ENCODE measurements around the gene TEF. TPM values are rescaled to one million over a fixed set of nuclear protein-coding genes. Genes with fewer than 3 reads are reported as not detected.

The TEF gene
- total and polyA plus RNA-seq, 4 donors, result 5.7 to 16.2 (median 10.2) TPM

GRCh38 chr22:41358927-41359326, 22.8 kb upstream of the TEF start:
- TF ChIP-seq NR2F2 (IDR thresholded peaks at IDR 0.05) (no peak), TAF1 (conservative IDR thresholded peaks at IDR 0.05) (no peak), HNF4G (IDR thresholded peaks at IDR 0.05) (no peak), JUND (IDR thresholded peaks at IDR 0.05) (no peak), MAX (IDR thresholded peaks at IDR 0.05) (no peak), CTCF (IDR thresholded peaks at IDR 0.05; ENCODE audit: low read depth, low read length, missing input control) (no peak), REST (IDR thresholded peaks at IDR 0.05) (no peak), ZBTB33 (IDR thresholded peaks at IDR 0.05) (no peak), EGR1 (IDR thresholded peaks at IDR 0.05; ENCODE audit: low read depth in 2 of 2) (no peak), GABPA (IDR thresholded peaks at IDR 0.05 in 1 of 2, conservative IDR thresholded peaks at IDR 0.05 in 1 of 2) (no peak), FOXA1 (IDR thresholded peaks at IDR 0.05) (no peak)
- DNase-seq (ENCODE audit: low spot score), result no peak
- H3K4me3 ChIP-seq (ENCODE audit: low read depth in 1 of 3, low read length in 3 of 3), result no peak overlapping the region
- H3K9ac ChIP-seq (ENCODE audit: low read depth in 1 of 2, low read length in 2 of 2), result no peak overlapping the region
- WGBS, result 92% methylated on average over 17 of the region's 17 CpGs
- H3K27ac ChIP-seq (ENCODE audit: low read depth in 1 of 2, low read length in 2 of 2), result no peak overlapping the region
- H3K9me3 ChIP-seq (ENCODE audit: control insufficient read depth in 4 of 4, low read length in 3 of 4), result no peaks in the 10 kb centered on the region
- peaks cover 0 to 18% (median 12%) of the 10 kb centered on the region in 4 donors for H3K4me1 ChIP-seq (ENCODE audit: control insufficient read depth in 4 of 4, insufficient read depth in 4 of 4, low read length in 3 of 4)
- H3K27me3 ChIP-seq (ENCODE audit: control insufficient read depth in 4 of 4, insufficient read depth in 4 of 4, low read length in 3 of 4), result no peaks in the 10 kb centered on the region
- H3K36me3 ChIP-seq (ENCODE audit: control insufficient read depth in 4 of 4, insufficient read depth in 3 of 4, low read depth in 1 of 4, low read length in 3 of 4), result peaks cover 8 to 46% (median 20%) of the 10 kb centered on the region in 4 donors

GRCh38 chr22:41359376-41359775, 22.4 kb upstream of the TEF start:
- peaks cover 0 to 13% (median 11%) of the 10 kb centered on the region in 4 donors for H3K4me1 ChIP-seq (ENCODE audit: control insufficient read depth in 4 of 4, insufficient read depth in 4 of 4, low read length in 3 of 4)
- 90% methylated on average over 4 of the region's 4 CpGs for WGBS
- H3K27me3 ChIP-seq (ENCODE audit: control insufficient read depth in 4 of 4, insufficient read depth in 4 of 4, low read length in 3 of 4), result no peaks in the 10 kb centered on the region
- H3K9me3 ChIP-seq (ENCODE audit: control insufficient read depth in 4 of 4, low read length in 3 of 4), result no peaks in the 10 kb centered on the region
- no peak overlapping the region for H3K4me3 ChIP-seq (ENCODE audit: low read depth in 1 of 3, low read length in 3 of 3)
- no peak overlapping the region for H3K27ac ChIP-seq (ENCODE audit: low read depth in 1 of 2, low read length in 2 of 2)
- DNase-seq (ENCODE audit: low spot score), result no peak
- peaks cover 8 to 43% (median 18%) of the 10 kb centered on the region in 4 donors for H3K36me3 ChIP-seq (ENCODE audit: control insufficient read depth in 4 of 4, insufficient read depth in 3 of 4, low read depth in 1 of 4, low read length in 3 of 4)
- no peak overlapping the region for H3K9ac ChIP-seq (ENCODE audit: low read depth in 1 of 2, low read length in 2 of 2)
- TF ChIP-seq ATF3 (IDR thresholded peaks at IDR 0.05), result no peak
- TF ChIP-seq JUND (IDR thresholded peaks at IDR 0.05), result no peak
- TF ChIP-seq EGR1 (IDR thresholded peaks at IDR 0.05; ENCODE audit: low read depth in 2 of 2), result no peak
- no peak for TF ChIP-seq GABPA (IDR thresholded peaks at IDR 0.05 in 1 of 2, conservative IDR thresholded peaks at IDR 0.05 in 1 of 2)
- no peak for TF ChIP-seq SP1 (IDR thresholded peaks at IDR 0.05)
- TF ChIP-seq MAX (IDR thresholded peaks at IDR 0.05), result no peak
- TF ChIP-seq REST (IDR thresholded peaks at IDR 0.05), result no peak
- TF ChIP-seq FOXA2 (IDR thresholded peaks at IDR 0.05), result no peak
- TF ChIP-seq RAD21 (IDR thresholded peaks at IDR 0.05), result no peak
- no peak for TF ChIP-seq FOXA1 (IDR thresholded peaks at IDR 0.05)
- TF ChIP-seq NR2F2 (IDR thresholded peaks at IDR 0.05), result no peak
- no peak for TF ChIP-seq RXRA (IDR thresholded peaks at IDR 0.05)
- no peak for TF ChIP-seq CTCF (IDR thresholded peaks at IDR 0.05; ENCODE audit: low read depth, low read length, missing input control)
- TF ChIP-seq TAF1 (conservative IDR thresholded peaks at IDR 0.05), result no peak
- no peak for TF ChIP-seq YY1 (IDR thresholded peaks at IDR 0.05)
